NK-92 (cell line): ENCODE data around the gene ERC2.

Experiments used
- DNase-seq: peaks from one replicate; lab custom pipeline; 2025; ENCODE audit not compliant: unreplicated experiment; lab: John Stamatoyannopoulos, UW

Gene ERC2

DNA sequence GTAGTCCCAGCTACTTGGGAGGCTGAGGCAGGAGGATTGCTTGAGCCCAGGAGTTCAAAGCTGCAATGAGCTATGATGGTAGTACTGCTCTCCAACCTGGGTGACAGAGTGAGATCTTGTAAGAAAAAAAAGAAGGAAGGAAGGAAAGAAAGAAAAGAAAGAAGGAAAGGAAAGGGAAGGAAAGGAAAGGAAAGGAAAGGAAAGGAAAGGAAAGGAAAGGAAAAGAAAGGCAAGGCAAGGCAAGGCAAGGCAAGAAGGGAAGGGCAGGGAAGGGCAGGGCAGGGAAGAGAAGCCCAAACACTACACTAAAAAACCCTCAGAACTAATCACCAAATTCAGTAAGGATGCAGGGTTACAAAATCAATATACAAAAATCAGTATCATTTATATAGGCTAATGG, 341.6 kb downstream of the ERC2 start:
- no peak for DNase-seq

DNA sequence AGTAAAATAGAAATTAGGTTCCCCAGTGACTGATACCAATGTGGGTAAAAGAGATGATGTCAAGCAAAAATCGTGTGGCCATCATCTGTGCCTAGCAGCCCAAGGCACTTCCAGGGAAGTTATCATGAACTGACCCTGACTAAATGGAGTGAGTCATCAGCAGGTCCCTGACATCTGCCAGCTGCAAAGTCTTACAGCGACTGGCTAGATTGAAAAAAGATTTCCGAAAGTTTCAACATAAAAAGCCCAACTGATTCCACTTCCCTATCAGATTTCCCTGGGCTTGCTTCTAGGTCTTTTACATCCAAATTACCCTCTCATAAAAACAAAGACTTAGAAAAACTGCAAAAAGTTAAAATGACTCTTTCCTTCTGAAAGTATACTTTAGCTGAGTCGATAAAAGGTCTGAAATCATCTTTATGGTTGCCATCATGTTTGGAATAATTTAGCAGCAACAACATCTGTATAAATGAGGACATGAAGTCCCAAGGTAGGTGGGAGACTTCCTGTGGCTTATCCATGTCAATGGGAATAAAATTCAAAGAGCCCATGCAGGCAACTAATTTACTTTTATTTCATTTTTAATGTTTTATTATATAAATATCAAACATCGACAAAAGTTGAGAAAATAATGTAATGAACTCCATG, 342.8 kb downstream of the ERC2 start:
- no peak for DNase-seq

DNA sequence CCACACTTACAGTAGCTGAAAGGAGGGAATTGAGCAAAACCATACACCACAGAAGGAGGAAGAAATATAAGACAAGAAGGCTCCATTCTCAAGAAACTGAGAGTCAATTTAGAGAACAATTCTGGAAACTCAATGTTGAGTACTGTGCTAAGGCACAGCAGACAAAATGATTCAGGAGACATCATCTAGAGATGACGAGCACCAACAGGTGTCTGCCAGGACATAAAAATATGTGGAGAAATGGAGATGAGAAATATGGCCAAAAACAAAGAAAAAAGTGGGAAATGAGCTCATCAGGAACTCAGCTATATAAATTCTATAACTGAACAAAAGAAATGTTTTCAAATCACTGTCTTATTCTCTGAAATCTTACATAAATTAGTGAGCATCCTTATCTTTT, 343.7 kb downstream of the ERC2 start:
- no peak for DNase-seq

DNA sequence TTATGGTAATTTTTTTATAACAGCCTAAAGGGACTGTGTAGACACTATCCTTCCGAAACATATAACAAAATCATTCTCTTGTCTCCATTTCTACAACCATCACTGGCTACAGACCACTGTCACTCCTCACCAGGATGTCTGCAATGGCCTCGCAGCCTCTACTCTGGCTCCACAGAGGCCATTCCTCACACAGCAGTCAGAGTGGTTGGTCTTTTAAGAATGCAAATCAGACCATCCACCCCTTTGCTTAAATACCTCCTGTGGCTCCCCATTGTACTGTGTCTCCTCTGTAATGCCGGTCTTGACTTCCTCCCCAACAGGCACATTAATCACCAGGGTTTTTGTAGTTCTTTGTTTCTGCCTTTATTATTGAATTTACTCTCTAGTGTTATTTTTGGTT, 344.8 kb downstream of the ERC2 start:
- no peak for DNase-seq

DNA sequence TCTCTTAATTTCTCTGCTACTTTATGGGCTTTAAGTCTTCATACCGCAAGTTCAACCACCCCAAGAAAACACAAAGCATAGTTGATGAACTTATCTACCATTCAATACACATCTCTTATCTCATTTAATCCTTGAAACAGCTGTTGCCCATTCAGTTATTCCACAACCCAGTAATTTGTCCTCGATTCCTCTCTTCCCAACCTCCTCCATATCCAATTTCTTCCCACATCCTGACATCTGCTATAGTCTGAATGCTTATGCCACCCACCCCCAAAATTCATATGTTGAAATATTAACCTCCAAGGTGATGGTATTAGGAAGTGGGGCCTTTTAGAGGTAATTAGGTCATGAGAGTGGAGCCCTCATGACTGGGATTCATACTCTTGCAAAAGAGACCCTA, 345.4 kb downstream of the ERC2 start:
- no peak for DNase-seq

DNA sequence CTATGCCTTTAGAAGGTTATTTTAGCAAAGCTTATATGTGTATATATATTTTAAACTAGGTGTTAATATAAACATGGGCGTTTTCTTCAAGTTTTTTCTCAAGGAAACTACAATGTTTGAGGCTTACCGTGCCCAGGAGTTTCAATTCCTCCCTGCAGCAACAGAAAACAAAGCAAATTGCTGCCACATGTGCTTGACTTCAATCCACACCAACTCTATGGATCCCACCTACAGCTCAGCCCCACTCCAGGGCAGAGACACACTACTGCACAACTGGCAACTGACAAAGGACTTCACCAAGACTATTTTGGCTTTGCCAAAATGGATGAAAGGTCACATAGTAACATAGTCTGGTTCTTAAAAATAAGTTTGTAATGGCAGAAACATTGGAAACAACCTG, 346.6 kb downstream of the ERC2 start:
- no peak for DNase-seq

DNA sequence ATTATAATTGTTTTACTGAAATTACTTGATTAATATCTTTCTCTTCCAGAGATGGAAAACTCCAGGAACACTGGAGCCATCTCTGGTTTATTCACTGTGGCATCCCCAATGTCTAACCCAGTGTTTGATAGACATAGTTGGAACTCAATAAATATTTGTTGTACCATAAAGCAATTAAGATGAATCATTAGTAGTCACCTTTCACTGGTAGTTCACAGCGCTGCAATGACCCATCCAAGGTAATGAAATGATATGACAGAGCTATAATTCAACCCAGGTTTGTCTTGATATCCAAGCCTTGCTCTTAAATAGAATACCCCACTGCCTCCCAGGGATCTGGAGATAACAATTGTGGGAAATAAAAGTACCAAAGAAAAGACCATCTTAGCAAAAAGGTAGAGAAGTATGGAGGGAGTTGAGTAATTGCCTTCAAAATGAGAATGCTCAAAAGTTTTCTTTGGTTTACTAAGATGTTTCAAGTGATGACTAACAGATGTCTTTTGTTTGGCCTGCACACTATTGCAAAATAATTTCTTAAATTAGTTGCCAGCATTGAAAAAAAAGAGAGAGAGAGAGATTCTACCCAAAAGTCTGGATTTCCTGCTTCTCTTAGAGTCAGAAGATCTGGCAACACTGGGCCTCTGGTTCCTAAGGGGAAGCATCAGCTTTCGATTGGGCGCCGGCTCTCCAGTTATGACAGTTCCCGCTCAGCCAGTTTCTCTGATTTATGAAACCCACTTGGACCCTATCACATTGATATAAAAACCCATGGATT, 348.5 kb downstream of the ERC2 start:
- no peak for DNase-seq

DNA sequence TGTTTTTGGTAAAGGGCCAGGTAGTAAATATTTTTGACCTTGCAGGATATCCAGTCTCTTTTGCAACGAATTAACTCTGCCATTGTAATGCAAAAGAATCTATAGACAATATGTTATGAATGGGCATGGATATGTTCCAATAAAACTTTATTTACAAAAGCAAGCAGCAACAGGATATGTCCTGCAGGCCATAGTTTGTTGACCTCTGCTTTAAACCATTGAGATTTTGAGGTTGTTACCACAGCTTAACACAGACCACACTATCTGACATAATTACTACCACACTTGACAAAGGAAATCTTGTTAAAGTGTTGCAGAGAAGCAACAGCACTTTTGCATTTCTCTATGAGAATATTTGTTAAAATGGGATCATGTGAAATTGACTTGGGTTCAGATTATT, 349.3 kb downstream of the ERC2 start:
- no peak for DNase-seq

DNA sequence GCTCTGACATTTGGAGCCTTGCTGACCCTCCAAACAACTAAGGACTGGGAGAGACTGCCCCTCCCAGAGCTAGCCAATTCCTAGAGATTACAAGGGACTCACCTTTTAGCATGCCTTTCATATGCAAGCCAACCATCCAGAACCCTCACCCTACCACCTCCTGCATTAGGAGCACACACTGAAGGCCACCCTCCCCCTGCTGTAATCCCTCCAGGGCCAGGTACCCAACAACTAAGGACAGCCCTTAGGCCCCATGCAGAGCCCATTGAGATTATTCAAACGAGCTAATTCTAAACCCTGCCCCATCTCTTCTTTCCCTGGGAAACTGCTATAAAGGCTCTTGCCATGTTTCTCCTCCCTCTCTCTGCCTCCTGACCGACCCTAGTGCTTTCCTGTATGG, 352.6 kb downstream of the ERC2 start:
- DNase-seq: no peak

DNA sequence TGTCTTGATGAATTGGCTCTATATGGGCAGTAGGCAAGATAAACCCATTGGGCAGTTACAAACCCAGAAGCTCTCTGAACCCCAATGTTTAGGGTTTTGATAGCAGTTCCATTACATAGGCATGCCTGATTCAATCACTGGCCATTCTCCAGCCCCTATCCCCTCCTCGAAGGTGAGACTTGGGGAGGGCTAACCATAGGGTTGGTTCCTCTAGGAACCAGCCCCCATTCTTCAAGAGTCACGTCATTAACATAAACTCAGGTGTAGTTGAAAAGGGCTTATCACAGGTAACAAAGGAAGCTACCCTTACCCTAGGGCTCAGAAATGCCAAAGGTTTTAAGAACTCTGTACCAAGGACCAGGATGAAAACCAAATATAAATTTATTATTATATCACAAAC, 353.1 kb downstream of the ERC2 start:
- DNase-seq: no peak

DNA sequence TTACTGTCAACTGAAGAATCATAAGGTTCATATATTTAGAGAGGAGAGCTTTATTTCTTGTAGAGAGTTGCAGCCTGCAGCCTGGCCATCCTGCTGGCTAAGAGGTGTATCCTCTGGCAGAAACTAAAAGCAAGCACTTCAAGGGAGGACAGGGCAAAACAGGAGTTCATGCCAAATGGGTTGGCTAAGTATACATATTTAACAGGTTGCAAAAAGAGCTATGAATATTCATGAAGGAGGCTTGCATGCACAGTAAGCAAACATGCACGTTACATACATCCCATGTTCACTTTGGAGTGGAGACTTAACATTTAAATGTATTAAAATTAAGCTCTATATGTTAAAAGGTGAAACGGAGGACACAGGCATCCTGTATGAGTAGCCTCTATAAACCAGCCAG, 354.4 kb downstream of the ERC2 start:
- no peak for DNase-seq

DNA sequence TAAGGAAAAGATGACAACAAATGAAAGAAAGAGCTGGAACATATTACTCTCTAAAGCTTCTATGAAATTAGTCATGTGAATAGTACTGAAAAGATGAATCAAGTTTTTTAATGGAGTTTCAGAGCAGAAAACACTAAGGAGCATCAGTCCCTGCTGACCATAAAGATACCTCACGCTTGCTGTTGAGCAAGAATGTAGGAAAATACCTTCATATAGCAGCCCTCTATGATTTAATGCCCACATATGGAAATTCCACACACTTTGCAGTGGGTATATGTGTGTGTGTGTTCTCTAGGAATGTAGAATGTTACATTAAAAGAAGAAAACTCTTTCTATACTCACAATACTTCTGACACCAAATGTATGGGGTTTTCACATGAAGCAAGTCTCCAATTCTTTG, 355.0 kb downstream of the ERC2 start:
- DNase-seq: no peak

DNA sequence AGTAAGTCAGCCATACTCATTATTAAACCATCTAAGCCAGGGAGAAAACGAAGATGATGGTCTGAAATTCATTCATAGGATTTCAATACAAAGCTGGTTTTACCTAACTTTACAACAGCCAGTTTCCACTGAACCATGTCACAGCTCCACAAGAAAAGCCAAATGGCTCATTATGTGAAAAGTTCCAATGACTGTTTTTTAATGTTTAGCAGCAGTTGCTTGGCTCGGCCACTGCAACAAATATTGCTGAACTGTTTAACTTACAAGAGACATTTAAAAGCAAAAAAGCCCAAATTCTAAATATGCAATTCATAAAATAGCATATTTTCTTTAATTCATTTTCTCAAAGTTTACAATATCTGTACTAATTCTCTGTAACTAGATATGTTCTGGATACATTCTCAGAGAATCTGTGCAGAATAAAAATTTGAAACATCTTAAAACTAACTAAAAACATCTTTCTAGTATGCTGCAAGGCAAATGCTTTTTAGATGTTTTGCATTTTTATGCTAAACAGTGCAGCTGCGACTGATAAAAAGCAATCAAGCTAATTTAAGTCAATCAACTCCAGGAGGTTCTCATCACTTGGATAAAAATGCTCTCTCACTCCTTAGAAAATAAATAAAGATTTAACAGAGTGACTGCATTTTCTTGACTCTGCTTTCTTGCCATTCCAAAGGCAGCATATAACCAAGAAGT, 356.5 kb downstream of the ERC2 start:
- no peak for DNase-seq

DNA sequence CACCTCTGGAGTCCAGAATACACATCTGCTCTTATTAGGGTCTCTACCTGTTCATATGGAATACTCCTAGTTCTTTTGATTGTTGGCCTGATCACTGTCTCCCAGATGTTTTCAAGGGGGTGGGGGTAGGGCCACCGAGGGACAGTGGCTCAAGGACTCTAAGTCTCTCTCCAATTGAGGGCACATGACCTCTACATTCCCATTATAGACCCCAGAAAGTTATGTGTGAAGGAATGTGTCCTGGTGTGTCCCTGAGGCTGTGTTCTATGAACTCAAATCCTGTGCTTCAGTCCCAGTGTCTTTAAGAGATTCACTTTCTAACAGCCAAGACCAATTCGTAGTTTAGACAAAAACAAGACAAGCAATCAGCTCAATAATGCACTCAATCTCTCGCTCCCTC, 357.4 kb downstream of the ERC2 start:
- no peak for DNase-seq

DNA sequence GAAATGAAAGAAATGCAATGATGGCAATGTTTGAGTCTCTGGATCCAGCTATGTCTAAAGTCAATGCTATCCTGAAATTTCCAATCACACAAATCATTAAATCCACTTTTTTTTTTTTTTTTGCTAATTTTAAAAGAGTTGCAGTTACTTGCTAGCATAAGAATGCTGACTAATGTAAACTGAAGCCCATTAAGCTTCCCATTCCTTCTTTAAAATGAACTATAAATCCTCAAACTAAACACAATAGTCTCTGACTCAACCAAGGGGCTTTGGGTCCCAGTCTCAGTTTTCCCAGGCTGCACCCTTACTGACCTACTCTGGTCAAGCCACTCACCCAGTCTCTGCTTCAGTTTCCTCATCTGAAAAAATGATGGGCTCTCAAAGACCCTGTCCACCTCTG, 361.1 kb downstream of the ERC2 start:
- DNase-seq: no peak

DNA sequence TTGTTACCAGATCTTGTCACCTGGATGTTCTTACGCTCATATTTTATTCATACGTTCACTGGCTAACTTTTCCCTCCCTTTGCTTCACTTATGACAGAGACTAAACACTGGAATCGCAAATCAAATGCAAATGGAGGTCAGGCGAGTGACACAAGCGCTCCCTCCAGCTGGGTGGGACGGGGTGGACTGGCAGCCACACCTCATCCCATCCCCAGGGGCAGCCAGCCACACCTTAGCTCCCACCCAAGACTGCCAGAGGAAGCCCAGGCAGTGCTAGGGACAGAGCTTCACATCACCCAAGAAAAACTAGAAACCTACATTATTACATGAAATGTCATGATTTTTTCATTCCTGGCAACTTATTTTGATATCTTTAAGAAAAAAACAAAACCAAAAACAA, 366.2 kb downstream of the ERC2 start:
- no peak for DNase-seq

DNA sequence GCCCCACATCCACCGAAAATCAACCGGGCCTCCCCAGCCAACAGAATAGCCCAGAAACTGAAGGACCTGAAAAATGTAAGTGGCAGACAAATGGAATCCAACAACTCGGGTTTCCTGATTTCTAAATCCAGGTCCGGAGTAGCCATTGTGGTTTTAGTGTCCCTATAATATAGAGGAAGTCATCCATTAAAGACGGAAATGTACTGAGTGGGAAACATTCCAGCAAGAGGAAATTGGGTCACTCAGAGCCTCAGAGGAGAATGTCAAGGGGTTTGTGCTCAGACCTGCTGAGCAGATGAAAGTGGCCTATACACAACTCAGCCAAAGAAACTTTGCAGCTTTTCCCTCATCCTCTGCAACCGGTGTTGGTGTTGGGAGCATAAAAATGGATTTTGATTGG, 366.7 kb downstream of the ERC2 start:
- no peak for DNase-seq

DNA sequence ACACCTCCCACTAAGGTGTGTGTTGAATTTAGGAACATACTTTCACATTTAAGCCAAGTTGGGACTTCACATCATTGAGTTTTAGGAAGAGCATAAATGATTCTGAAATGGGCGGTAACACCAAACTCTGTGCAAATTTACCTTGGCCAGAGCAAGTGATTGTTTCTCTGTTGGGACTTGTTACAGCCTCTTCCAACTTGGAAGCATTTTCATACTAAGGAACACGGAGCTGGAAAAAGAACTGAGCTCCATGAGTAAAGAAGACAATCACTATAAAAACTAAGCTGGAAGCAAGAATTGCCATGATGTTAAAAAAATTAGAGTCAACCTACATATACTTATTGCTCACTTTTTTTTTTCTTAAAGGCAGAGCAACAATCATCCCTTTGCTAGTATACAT, 371.3 kb downstream of the ERC2 start:
- DNase-seq: no peak

DNA sequence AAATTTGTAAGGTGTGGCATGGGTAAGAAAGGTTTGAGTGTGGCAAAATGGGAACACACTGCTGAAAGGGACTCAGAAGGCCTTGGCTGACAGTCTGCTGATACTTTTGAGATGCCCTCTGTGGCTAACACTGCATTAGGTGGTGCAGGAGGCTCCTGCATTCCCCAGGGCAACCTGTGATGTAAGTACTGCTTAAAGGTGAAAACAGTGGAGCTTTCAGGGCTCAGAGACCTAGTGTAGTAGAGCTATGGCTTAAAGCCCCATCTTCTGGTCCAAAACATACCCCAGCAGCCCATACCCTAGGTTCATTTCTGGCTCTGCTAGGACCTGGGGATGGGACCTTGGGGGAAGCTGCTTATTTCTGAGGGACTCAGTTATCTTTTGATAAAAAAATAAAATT, 374.1 kb downstream of the ERC2 start:
- no peak for DNase-seq

DNA sequence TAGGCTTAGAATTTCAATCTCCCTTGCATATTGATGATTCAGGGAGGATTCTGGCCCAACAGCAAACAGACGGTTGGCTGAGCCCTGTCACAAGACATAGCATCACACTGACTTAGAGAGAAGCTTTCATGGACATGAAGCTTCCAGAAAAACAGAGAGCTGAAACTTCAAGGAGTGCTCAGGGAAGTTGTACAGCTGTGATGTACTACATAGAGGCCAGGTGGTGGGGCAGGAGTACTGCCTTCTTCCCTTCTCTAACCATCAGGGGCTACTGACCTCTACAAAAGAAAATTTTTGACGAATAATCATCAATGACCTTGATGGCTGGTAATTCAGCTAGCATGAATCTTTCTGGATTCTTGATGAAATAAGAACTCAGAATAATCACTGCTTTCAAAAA, 378.5 kb downstream of the ERC2 start:
- DNase-seq: no peak

DNA sequence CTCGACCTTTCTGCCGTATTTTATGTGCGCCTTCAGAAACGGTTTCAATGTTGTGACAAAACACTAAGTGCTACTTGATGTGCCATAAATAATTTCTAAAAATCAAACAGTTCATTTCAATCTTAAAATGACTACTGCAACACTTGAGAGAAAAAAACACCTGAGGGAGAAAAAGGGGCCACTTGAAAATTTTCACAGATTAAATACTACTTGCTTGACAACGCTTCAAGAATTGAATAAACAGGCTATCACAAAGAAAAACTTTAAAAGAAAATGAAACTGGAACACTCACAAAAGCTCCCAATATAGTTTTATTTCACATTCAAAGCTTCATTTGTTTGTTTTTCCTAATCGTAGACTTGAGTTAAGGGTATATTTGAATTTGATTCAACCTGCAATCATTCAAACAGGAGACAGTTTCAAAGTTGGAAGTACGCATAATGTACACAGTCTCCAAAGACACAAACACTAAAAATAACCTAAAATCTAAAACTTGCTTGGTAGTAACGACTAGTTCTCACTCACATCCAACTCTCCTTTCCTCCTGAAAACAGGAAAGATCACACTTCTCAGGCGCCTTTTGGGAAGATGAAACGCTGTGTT, 380.7 kb downstream of the ERC2 start:
- no peak for DNase-seq

DNA sequence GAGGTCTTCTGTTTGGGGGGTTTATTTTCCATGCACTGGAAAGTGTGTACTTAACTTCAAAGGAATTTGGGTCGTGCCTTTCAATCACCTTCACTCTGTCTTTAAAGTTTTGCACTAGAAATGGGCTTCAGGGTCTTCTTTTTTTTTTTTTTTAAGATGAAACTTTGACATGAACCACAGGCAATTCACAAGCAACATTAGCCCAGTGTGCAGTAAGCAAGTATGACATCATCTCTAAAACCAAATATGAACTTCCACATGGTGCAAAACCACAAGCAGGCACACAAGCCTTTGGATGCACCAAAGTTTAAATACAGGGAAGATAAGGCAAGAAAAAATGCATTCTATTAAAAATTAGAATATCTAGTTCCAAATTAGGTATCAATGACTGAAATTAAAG, 381.9 kb downstream of the ERC2 start:
- no peak for DNase-seq
